Neuronal stem cell (in vitro differentiated cells): ENCODE results near the gene TTC24.

Source experiments
- DNase-seq: peaks from one replicate; pipeline ENCODE4 v3.0.0-alpha.2; 2013; ENCODE audit warnings: low spot score
- H2AFZ ChIP-seq: one replicate; pipeline ENCODE4 v1.6.1; 2013; ENCODE audit warnings: mild to moderate bottlenecking, low read length, inconsistent platforms
- H2AK5ac ChIP-seq: 2 replicates; pipeline ENCODE4 v1.6.1; 2013; ENCODE audit warnings: low read depth, mild to moderate bottlenecking, inconsistent platforms, low read length, moderate library complexity, mixed read lengths
- H2BK120ac ChIP-seq: 2 replicates; pipeline ENCODE4 v1.6.1; 2013; ENCODE audit warnings: low read depth, mild to moderate bottlenecking, inconsistent platforms, low read length, moderate library complexity, mixed read lengths
- H2BK12ac ChIP-seq: one replicate; pipeline ENCODE4 v1.6.1; 2013; ENCODE audit warnings: low read length, inconsistent platforms
- H2BK15ac ChIP-seq: 2 replicates; pipeline ENCODE4 v1.6.1; 2013; ENCODE audit warnings: mild to moderate bottlenecking, low read length, inconsistent platforms, mixed read lengths
- H2BK5ac ChIP-seq: one replicate; pipeline ENCODE4 v1.6.1; 2013; ENCODE audit warnings: inconsistent platforms, mild to moderate bottlenecking, low read length, moderate library complexity
- H3K14ac ChIP-seq: one replicate; pipeline ENCODE4 v1.6.1; 2013; ENCODE audit warnings: low read length, inconsistent platforms
- H3K18ac ChIP-seq: 2 replicates; pipeline ENCODE4 v1.6.1; 2013; ENCODE audit warnings: low read length, inconsistent platforms
- H3K23ac ChIP-seq: 2 replicates; pipeline ENCODE4 v1.6.1; 2013; ENCODE audit warnings: low read depth, mild to moderate bottlenecking, mixed read lengths, low read length, inconsistent platforms; ENCODE audit not compliant: poor library complexity
- H3K27ac ChIP-seq: replicated peaks from 3 replicates; pipeline ENCODE4 v1.5.1; 2013; ENCODE audit warnings: low read length, inconsistent platforms
- H3K27me3 ChIP-seq, 3 experiments: 2 replicates each; pipeline ENCODE4 v1.6.1; 2013; ENCODE audit warnings: low read length in 3 of 3, mild to moderate bottlenecking in 2 of 3, inconsistent platforms in 1 of 3, low read depth in 1 of 3, mixed read lengths in 1 of 3, moderate library complexity in 1 of 3; ENCODE audit not compliant: control insufficient read depth in 3 of 3, insufficient read depth in 3 of 3
- H3K36me3 ChIP-seq, 2 donors: replicated peaks in 1 of 2; 2 replicates each; pipeline ENCODE4 v1.6.1; 2013; ENCODE audit warnings: low read length in 2 of 2; ENCODE audit not compliant: control insufficient read depth in 2 of 2, insufficient read depth in 2 of 2
- H3K4ac ChIP-seq: 2 replicates; pipeline ENCODE4 v1.6.1; 2013; ENCODE audit warnings: inconsistent platforms, mild to moderate bottlenecking, low read length, moderate library complexity
- H3K4me1 ChIP-seq, 2 donors: 1 replicate in 1 of 2; 2 replicates in 1 of 2; pipeline ENCODE4 v1.6.1; 2013; ENCODE audit warnings: low read length in 2 of 2, low read depth in 1 of 2; ENCODE audit not compliant: control insufficient read depth in 2 of 2, insufficient read depth in 1 of 2
- H3K4me2 ChIP-seq: one replicate; pipeline ENCODE4 v1.6.1; 2013; ENCODE audit warnings: mild to moderate bottlenecking, low read length, inconsistent platforms; ENCODE audit not compliant: insufficient read depth, poor library complexity, severe bottlenecking
- H3K4me3 ChIP-seq, 2 donors: 2 replicates each; pipeline ENCODE4 v1.5.1; 2013; ENCODE audit warnings: low read length in 2 of 2, mild to moderate bottlenecking in 2 of 2, inconsistent platforms in 1 of 2, moderate library complexity in 1 of 2
- H3K79me1 ChIP-seq: one replicate; pipeline ENCODE4 v1.6.1; 2013; ENCODE audit warnings: low read depth, mild to moderate bottlenecking, inconsistent platforms, low read length, moderate library complexity
- H3K9ac ChIP-seq: one replicate; pipeline ENCODE4 v1.6.1; 2013; ENCODE audit warnings: mild to moderate bottlenecking, low read depth, low read length, inconsistent platforms; ENCODE audit not compliant: poor library complexity
- H3K9me3 ChIP-seq, 2 donors: replicated peaks in 1 of 2; 2 replicates each; pipeline versions ENCODE3 to v1.6.1; 2013; ENCODE audit warnings: low read length in 2 of 2, mild to moderate bottlenecking in 2 of 2, inconsistent platforms in 1 of 2, low read depth in 1 of 2, mixed read lengths in 1 of 2, moderate library complexity in 1 of 2; ENCODE audit not compliant: control insufficient read depth in 2 of 2, insufficient read depth in 1 of 2
- H4K8ac ChIP-seq: one replicate; pipeline ENCODE4 v1.6.1; 2013; ENCODE audit warnings: low read depth, mild to moderate bottlenecking, inconsistent platforms, low read length, moderate library complexity
- H4K91ac ChIP-seq: one replicate; pipeline ENCODE4 v1.6.1; 2013; ENCODE audit warnings: low read length, low read depth, mild to moderate bottlenecking, inconsistent platforms; ENCODE audit not compliant: poor library complexity
- WGBS, 2 donors: extraction: QIAGEN DNeasy Blood & Tissue Kit; methylation state at CpG; one replicate each; pipeline ENCODE4 v1.1.7; 2013; ENCODE audit warnings: missing lambda C conversion rate in 2 of 2, mixed read lengths in 1 of 2; ENCODE audit not compliant: insufficient read length in 2 of 2, insufficient replicate concordance in 1 of 2; ENCODE audit errors: extremely low coverage in 2 of 2; 5-methylcytosine and 5-hydroxymethylcytosine counted together

The TTC24 gene

GRCh38 chr1:156599811-156600210 lies 20.3 kb downstream of the TTC24 start:
- no CpG with 5 or more reads among the region's 3 CpGs for whole genome bisulfite sequencing, 2 donors
- no peak overlapping the region for H2BK15ac ChIP-seq
- DNase-seq = no peak

GRCh38 chr1:156600733-156601121 lies 21.2 kb downstream of the TTC24 start:
- Histone ChIP-seq H2BK15ac (no peak overlapping the region), H2BK120ac (no peak overlapping the region), H3K23ac (no peak overlapping the region), H3K27ac (no peak overlapping the region), H3K4me2 (peak overlapping the region; percentile 72), H3K4me3 (peak overlapping the region; percentile 74 to 86), H3K27me3 (no peaks in the 10 kb centered on the region), H4K8ac (no peak overlapping the region), H3K9ac (no peak overlapping the region), H2BK12ac (no peak overlapping the region), H3K36me3 (peaks cover 25 to 40% of the 10 kb centered on the region in 2 donors), H3K4ac (no peak overlapping the region), H3K4me1 (peaks cover 2 to 5% of the 10 kb centered on the region in 2 donors), H2AK5ac (no peak overlapping the region), H3K79me1 (peaks cover 4% of the 10 kb centered on the region), H2BK5ac (no peak overlapping the region), H3K14ac (no peak overlapping the region), H3K9me3 (no peaks in the 10 kb centered on the region), H2AFZ (peak overlapping the region; percentile 93), H4K91ac (no peak overlapping the region), H3K18ac (no peak overlapping the region)
- no CpG with 5 or more reads among the region's 13 CpGs for WGBS, 2 donors
- DNase-seq = no peak

More at GRCh38 chr1:156599811-156600210, 20.3 kb downstream of the TTC24 start:
- no peak overlapping the region for H4K91ac ChIP-seq
- H3K14ac ChIP-seq = no peak overlapping the region
- H3K9me3 ChIP-seq = no peaks in the 10 kb centered on the region
- no peak overlapping the region for H2AK5ac ChIP-seq
- H2BK120ac ChIP-seq = no peak overlapping the region
- H3K79me1 ChIP-seq = peaks cover 4% of the 10 kb centered on the region
- peak overlapping the region in 1 of 2 donors; percentile 17 for H3K4me3 ChIP-seq
- H3K27me3 ChIP-seq = no peaks in the 10 kb centered on the region
- H2AFZ ChIP-seq = no peak overlapping the region
- peaks cover 30 to 50% of the 10 kb centered on the region in 2 donors for H3K36me3 ChIP-seq
- no peak overlapping the region for H3K4me2 ChIP-seq
- peaks cover 4 to 5% of the 10 kb centered on the region in 2 donors for H3K4me1 ChIP-seq
- no peak overlapping the region for H3K4ac ChIP-seq
- H2BK5ac ChIP-seq = no peak overlapping the region
- no peak overlapping the region for H3K9ac ChIP-seq
- no peak overlapping the region for H3K27ac ChIP-seq
- no peak overlapping the region for H3K23ac ChIP-seq
- no peak overlapping the region for H2BK12ac ChIP-seq
- no peak overlapping the region for H4K8ac ChIP-seq
- no peak overlapping the region for H3K18ac ChIP-seq

- Histone ChIP-seq H3K79me1 (peaks cover 4% of the 10 kb centered on the region), H3K27me3 (no peaks in the 10 kb centered on the region), H3K9me3 (no peaks in the 10 kb centered on the region), H3K9ac (peak within 1 kb of the TSS; percentile 75), H3K23ac (no peak within 1 kb of the TSS), H3K4me1 (peaks cover 2 to 5% of the 10 kb centered on the region in 2 donors), H3K36me3 (peaks cover 19 to 35% of the 10 kb centered on the region in 2 donors), H2BK15ac (no peak within 1 kb of the TSS), H3K27ac (peak within 1 kb of the TSS; percentile 82), H2BK5ac (peak within 1 kb of the TSS; percentile 30), H3K14ac (no peak within 1 kb of the TSS), H4K91ac (no peak within 1 kb of the TSS), H4K8ac (no peak within 1 kb of the TSS), H2AK5ac (no peak within 1 kb of the TSS), H3K4me2 (peak within 1 kb of the TSS; percentile 72), H3K4me3 (peak within 1 kb of the TSS; percentile 74 to 86), H3K4ac (no peak within 1 kb of the TSS), H2BK12ac (no peak within 1 kb of the TSS), H3K18ac (peak within 1 kb of the TSS; percentile 83), H2BK120ac (no peak within 1 kb of the TSS), H2AFZ (peak within 1 kb of the TSS; percentile 93)
- WGBS, 2 donors = no CpG with 5 or more reads among the region's 35 CpGs
- peak; percentile 73 for DNase-seq
These were observed 21.8 kb downstream of the TTC24 start, which contains the start of gene GPATCH4 for GRCh38 chr1:156601122-156601830. GPATCH4 (minus strand) TSS chr1:156601479.

- no peak overlapping the region for H2BK120ac ChIP-seq
- peaks cover 2 to 5% of the 10 kb centered on the region in 2 donors for H3K4me1 ChIP-seq
- no peaks in the 10 kb centered on the region for H3K9me3 ChIP-seq
- peaks cover 4% of the 10 kb centered on the region for H3K79me1 ChIP-seq
- no peak overlapping the region for H4K91ac ChIP-seq
- no peak overlapping the region for H4K8ac ChIP-seq
- H3K9ac ChIP-seq = no peak overlapping the region
- no CpG with 5 or more reads among the region's 12 CpGs for WGBS, 2 donors
- H3K4ac ChIP-seq = no peak overlapping the region
- H3K18ac ChIP-seq = no peak overlapping the region
- no peak overlapping the region for H2BK15ac ChIP-seq
- no peak for DNase-seq
- peak overlapping the region; percentile 30 for H2BK5ac ChIP-seq
- H2AK5ac ChIP-seq = no peak overlapping the region
- peaks cover 15 to 29% of the 10 kb centered on the region in 2 donors for H3K36me3 ChIP-seq
- H3K4me3 ChIP-seq = peak overlapping the region; percentile 74 to 86
- no peak overlapping the region for H3K14ac ChIP-seq
- H3K23ac ChIP-seq = no peak overlapping the region
- no peaks in the 10 kb centered on the region for H3K27me3 ChIP-seq
- no peak overlapping the region for H2BK12ac ChIP-seq
- H3K27ac ChIP-seq = peak overlapping the region; percentile 82
- H3K4me2 ChIP-seq = peak overlapping the region; percentile 54
- peak overlapping the region; percentile 93 for H2AFZ ChIP-seq
These were observed 22.4 kb downstream of the TTC24 start for GRCh38 chr1:156601892-156602291.
